Gastrocnemius medialis (tissue), 4 donors: ENCODE measurements around the gene GRB2.

Experiments used
- POLR2A ChIP-seq, 2 donors: fragments of 450-650 bp; IDR thresholded peaks; one replicate each; pipeline ENCODE4 v1.6.1; 2017; ENCODE audit warnings: antibody characterized with exemption in 2 of 2, mild to moderate bottlenecking in 2 of 2, moderate library complexity in 2 of 2
- TF ChIP-seq, protein P1 (sequence below), 5 experiments: fragments of 450-650 bp in 3 of 5; fragments of 200-600 bp in 2 of 5; sonication (generic) in 2 of 5; IDR thresholded peaks in 4 of 5; conservative IDR thresholded peaks in 1 of 5; 1 replicate in 4 of 5; 2 replicates in 1 of 5; pipeline ENCODE4 v1.5.1; 2016 to 2019; ENCODE audit warnings: antibody characterized with exemption in 5 of 5, mild to moderate bottlenecking in 3 of 5, moderate library complexity in 3 of 5

DNA sequence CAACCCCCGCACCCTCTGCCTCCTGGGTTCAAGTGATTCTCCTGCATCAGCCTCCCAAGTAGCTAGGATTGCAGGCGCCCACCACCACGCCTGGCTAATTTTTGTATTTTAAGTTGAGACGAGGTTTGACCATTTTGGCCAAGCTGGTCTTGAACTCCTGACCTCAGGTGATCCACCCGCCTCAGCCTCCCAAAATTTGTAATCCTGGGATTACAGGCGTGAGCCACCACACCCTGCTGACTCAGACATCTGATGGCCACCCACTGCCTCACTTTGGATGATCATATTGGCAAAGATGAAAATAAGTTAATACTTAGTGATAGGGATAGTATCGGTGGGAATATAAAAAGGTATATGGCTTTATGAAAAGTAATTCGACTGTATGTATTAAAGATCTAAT, 55.9 kb downstream of the GRB2 start:
- TF ChIP-seq, protein P1, sequence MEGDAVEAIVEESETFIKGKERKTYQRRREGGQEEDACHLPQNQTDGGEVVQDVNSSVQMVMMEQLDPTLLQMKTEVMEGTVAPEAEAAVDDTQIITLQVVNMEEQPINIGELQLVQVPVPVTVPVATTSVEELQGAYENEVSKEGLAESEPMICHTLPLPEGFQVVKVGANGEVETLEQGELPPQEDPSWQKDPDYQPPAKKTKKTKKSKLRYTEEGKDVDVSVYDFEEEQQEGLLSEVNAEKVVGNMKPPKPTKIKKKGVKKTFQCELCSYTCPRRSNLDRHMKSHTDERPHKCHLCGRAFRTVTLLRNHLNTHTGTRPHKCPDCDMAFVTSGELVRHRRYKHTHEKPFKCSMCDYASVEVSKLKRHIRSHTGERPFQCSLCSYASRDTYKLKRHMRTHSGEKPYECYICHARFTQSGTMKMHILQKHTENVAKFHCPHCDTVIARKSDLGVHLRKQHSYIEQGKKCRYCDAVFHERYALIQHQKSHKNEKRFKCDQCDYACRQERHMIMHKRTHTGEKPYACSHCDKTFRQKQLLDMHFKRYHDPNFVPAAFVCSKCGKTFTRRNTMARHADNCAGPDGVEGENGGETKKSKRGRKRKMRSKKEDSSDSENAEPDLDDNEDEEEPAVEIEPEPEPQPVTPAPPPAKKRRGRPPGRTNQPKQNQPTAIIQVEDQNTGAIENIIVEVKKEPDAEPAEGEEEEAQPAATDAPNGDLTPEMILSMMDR (IDR thresholded peaks at IDR 0.05 in 4 of 5, conservative IDR thresholded peaks at IDR 0.05 in 1 of 5) = no peak
- no peak for TF ChIP-seq POLR2A (IDR thresholded peaks at IDR 0.05)
